GM15510 (cell line): ENCODE results near the gene IDH3G.

ENCODE experiments used
- POLR2A ChIP-seq: IDR thresholded peaks from 3 replicates; pipeline ENCODE4 v1.6.1; 2011; ENCODE audit warnings: borderline replicate concordance; ENCODE audit not compliant: insufficient read length; ENCODE audit errors: extremely low read depth

The IDH3G gene

DNA sequence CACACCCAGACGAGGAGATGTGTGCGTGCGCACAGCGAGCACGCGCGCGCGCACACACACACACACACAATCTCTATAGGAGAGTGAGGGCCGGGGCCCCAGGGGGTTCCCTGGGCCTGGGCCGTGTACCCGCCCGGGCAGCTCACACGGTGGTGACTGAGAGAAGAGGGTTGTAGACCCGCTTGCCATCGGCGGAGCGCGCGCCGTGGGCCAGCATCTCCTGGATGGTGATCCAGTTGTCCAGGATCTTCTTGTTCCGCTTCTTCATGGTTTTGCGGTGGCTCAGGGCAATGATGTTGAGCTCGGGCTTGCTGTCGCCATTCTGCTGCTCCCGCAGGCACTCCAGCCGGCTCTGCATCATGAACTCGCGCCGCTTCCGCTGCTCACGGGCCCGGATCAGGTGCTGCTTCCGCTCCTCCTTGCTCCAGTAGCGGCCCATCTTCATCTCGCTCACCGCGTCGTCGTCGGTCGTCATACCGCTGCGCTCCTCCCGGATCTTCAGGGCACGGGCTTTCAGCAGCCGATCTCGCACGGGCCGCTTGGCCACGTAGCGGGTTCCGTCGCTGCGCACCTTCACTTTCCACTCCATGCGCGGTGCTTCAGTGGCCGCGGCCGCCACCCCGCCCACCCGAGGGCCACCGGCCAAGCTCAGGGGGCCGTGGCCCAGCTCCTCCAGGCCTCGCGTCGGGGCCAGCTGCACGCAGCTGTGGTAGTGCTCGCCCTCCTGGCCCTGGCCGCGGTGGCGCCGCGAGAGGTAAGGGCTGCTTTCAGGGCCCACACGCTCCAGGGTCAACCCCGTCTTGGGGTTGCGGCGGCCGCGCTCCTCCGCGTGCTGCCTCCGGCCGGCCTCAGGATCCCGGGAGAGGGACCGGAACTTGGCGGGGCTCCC is 9.3 kb upstream of the IDH3G start:
- no peak for TF ChIP-seq POLR2A

- no peak for TF ChIP-seq POLR2A
Measured at GRCh38 chrX:153802513-153803045, 8.4 kb upstream of the IDH3G start.

DNA sequence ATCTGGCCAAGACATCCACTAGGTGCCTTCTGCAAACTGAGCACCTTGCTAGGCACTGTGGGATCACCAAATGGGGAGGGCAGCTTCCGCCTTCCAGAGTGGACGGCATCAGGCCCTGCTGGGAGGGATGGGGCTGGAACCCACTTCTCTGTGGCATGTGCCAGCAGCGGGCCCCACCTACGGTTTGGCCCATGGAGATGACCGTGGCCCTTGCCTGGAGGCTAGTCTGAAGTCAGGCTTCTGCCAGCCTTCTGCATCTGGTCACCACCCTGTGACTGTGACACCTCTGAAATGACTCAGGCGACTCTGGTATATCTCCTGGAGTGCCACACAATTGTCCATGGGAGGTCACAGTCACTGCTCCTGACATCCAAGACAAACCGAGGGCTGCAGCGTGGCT is 7.5 kb upstream of the IDH3G start:
- no peak for TF ChIP-seq POLR2A

- no peak for TF ChIP-seq POLR2A
Measured at GRCh38 chrX:153800746-153801145, 6.6 kb upstream of the IDH3G start.

DNA sequence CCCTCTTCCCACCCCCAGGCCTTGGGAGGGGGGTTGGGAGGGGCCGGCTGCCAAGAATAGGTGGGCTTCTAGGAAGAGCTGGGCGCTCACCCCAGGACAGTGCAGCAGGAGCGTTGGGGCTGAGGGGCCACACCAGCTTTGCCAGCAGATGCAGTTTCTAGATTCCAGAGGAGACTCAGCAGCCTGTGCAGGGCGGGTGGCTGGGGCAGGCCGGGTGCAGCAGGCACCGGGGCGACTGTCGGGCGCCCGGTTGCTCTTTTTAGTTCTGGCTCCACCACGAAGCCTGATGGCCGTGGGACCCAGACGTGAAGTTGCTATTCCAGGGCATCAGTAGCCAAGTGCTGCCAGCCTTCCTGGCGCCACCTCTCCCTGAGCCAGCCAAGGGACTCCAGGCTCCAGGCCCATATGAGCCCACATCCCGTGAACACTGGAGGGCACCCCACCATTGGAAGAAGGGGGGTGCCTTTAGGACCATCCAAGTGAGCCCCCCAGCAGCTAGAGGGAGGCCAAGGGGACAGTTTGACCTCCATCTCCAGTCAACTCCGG is 6.1 kb upstream of the IDH3G start:
- no peak for TF ChIP-seq POLR2A

GRCh38 chrX:153799326-153799725 is 5.2 kb upstream of the IDH3G start:
- no peak for TF ChIP-seq POLR2A

GRCh38 chrX:153797415-153798015 is 3.3 kb upstream of the IDH3G start:
- TF ChIP-seq POLR2A = no peak

DNA sequence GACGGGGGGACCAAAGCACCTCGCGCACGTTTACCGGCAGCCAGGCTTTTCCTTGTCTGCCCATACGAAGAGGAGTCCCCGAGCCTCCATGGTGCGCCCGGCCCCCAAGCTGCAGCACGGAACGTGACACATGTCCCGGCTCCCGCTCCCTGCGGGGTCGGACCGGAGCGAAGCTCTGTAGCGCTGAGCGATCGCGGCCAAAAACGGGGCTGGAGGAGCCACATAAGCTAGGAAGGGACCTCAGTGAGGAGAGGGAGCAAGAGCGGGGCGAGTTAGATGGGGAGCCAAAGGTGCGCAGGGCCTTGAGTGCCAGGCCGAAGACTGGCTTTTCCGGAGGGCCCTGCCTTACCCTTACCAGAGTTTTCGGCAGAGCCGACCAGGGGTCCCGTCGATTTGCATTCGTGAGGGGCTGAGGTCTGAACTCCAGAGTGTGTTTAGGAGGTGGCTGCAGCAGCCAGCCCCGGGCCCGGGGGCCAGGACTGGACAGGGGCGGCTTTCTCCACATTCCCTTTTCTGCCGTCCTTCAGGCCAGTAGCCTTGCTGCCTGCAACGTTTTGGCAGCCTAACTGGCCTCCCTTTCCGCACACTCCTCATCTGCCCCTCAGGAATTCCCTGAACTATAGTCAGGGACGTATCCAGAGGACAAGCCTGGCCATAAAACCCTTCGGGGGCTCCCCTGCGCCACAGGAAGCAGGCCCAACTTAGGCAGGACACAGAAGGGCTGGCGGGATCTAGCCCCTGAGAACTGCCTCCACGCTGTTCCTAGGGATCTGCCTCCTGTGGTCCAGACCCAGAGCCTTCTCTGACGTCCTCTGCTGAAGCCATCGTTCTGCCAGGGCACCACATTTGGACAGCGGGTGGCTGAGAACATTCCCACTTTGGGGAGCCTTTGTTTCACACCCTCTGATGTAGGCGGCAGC is 982 bp upstream of the IDH3G start:
- TF ChIP-seq POLR2A = no peak

GRCh38 chrX:153793291-153793690 is 884 bp downstream of the IDH3G start:
- no peak for TF ChIP-seq POLR2A

DNA sequence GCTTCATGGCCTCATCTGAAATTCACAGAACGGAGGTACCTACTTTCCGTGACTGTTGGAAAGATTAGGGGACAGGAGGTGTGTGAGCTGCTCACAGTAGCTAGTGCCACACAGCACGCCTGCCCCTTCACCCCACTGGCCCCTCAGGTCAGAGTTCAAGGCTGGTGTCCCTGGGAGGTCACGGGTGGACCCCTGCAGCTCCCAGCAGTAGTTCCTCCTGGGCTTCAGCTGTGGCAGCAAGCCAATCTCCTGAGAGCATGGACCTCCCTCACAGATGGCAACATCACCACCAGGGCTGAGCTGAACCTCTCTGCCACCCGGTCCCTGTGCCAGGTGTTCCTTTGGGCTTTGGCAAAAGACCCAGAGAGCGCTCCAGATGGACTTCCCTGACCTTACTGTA is 1.8 kb downstream of the IDH3G start:
- TF ChIP-seq POLR2A = no peak

DNA sequence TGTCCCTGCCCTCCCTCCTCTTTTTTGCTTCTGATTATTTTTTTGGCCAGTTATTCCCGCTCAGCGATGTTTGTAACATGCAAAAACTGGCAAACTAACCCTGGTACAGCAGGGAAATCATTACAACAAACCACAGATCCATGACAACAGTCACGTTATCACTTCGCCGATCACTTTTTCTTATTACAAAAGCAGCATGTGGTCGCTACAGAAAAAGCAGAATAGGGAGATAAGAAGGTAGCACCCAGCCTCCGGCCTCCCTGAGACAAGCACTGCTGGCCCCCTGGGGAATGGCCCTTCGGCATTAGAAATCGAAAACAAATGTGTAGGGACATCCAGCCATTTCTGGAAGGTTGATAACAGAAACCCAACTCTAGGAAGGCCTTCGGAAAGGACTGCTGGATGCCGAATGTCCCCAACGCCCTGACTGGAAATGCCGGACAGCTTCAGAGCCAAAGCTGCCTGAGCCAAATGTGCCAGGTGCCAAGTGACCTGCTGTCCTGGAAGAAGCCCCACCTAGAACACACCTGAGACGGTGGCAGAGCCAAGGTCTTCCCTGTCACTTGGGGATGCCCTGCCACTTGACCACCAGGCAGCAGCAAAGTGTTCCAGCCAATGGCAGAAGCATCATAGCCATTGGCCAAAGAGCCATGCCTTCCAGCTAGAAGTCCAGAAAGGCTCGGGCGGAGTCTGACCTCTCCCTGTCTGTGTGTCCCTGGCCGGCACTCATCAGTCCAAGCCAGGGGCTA is 2.9 kb downstream of the IDH3G start:
- TF ChIP-seq POLR2A = no peak

DNA sequence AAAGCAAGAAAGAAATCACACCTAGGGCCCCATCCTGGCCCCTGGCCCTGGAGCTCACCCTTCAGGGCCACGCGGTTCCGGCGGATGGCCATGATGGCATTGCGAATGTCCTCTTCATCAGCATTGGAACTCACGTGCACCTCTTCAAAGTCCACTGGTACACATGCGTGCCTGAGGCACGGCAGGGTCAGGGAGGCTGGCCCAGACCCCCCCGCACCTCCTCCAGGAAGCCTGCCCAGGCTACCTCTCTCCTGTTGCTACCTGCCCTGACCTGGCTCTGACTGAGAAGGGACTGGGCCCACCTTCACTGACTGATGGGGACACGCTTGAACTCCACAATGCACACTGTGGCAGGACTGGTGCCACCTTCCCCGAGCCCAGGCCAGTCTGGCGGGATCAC is 4.5 kb downstream of the IDH3G start:
- no peak for TF ChIP-seq POLR2A

GRCh38 chrX:153786669-153787068 is 7.5 kb downstream of the IDH3G start:
- no peak for TF ChIP-seq POLR2A
